Coronary artery (tissue), 2 donors: ENCODE data around the gene DAB1.
"Not testable (repeated sequence)": the region's sequence is repeated elsewhere in the genome, so short reads cannot be mapped to it uniquely, and the experiment has no call there.

Source experiments
- DNase-seq: peaks from one replicate; pipeline ENCODE4 v3.0.0-alpha.2; 2017; ENCODE audit warnings: low spot score
- H3K27ac ChIP-seq, 2 donors: fragments of 200-600 bp; sonication (generic); one replicate each; pipeline ENCODE4 v1.5.1; 2016 to 2019
- H3K4me3 ChIP-seq: fragments of 200-600 bp; sonication (generic); 2 replicates; pipeline ENCODE4 v1.5.1; 2016; ENCODE audit warnings: mild to moderate bottlenecking, moderate library complexity
- CTCF ChIP-seq: fragments of 200-600 bp; sonication (generic); IDR thresholded peaks from one replicate; pipeline ENCODE4 v1.5.1; 2019; ENCODE audit warnings: antibody characterized with exemption

DAB1 gene

GRCh38 chr1:57353654-57354053, 70.2 kb downstream of the DAB1 start:
- DNase-seq = no peak
- no peak overlapping the region for H3K4me3 ChIP-seq
- H3K27ac ChIP-seq = no peak overlapping the region
- TF ChIP-seq CTCF = no peak

- H3K4me3 ChIP-seq = no peak overlapping the region
- DNase-seq = no peak
These were observed 73.2 kb downstream of the DAB1 start for GRCh38 chr1:57350610-57351009.

GRCh38 chr1:57348921-57349320, 74.9 kb downstream of the DAB1 start:
- H3K27ac ChIP-seq = no peak overlapping the region
- no peak for DNase-seq
- TF ChIP-seq CTCF = no peak
- H3K4me3 ChIP-seq = no peak overlapping the region

More at GRCh38 chr1:57350610-57351009, 73.2 kb downstream of the DAB1 start:
- no peak overlapping the region for H3K27ac ChIP-seq
- TF ChIP-seq CTCF = no peak

- no peak overlapping the region for H3K4me3 ChIP-seq
- no peak for DNase-seq
- H3K27ac ChIP-seq = no peak overlapping the region
- no peak for TF ChIP-seq CTCF
These were observed 77.9 kb downstream of the DAB1 start for GRCh38 chr1:57345916-57346315.

- Histone ChIP-seq H3K27ac (no peak overlapping the region), H3K4me3 (no peak overlapping the region)
- DNase-seq = no peak
- TF ChIP-seq CTCF = no peak
These were observed 79.6 kb downstream of the DAB1 start for GRCh38 chr1:57344265-57344664.

- DNase-seq, H3K4me3 ChIP-seq, H3K27ac ChIP-seq: not testable (repeated sequence)
These were observed 80.5 kb downstream of the DAB1 start for GRCh38 chr1:57343298-57343915.

- no peak overlapping the region for H3K4me3 ChIP-seq
- no peak overlapping the region for H3K27ac ChIP-seq
- no peak for TF ChIP-seq CTCF
- no peak for DNase-seq
These were observed 82.1 kb downstream of the DAB1 start for GRCh38 chr1:57341721-57342120.
